Endothelial cell of umbilical vein (primary cell): ENCODE measurements around the gene EID3.
A peak's percentile ranks its signal among the peaks of the same experiment; 100 is the strongest.
"Not testable (repeated sequence)": the region's sequence is repeated elsewhere in the genome, so short reads cannot be mapped to it uniquely, and the experiment has no call there.

Experiments used
- EZH2 ChIP-seq: IDR thresholded peaks from 2 replicates; pipeline ENCODE4 v1.6.1; 2012; ENCODE audit warnings: borderline replicate concordance, low read depth, mild to moderate bottlenecking, moderate library complexity, low read length, inconsistent platforms; ENCODE audit not compliant: severe bottlenecking
- TF ChIP-seq, protein P1 (sequence below), 2 donors: IDR thresholded peaks; 1 replicate in 1 of 2; 2 replicates in 1 of 2; pipeline ENCODE4 v1.5.1; 2011; ENCODE audit warnings: low read length in 2 of 2, mild to moderate bottlenecking in 2 of 2, moderate library complexity in 2 of 2, control low read depth in 1 of 2, inconsistent platforms in 1 of 2, low read depth in 1 of 2; ENCODE audit not compliant: insufficient read depth in 1 of 2; ENCODE audit errors: extremely low read depth in 1 of 2

DNA sequence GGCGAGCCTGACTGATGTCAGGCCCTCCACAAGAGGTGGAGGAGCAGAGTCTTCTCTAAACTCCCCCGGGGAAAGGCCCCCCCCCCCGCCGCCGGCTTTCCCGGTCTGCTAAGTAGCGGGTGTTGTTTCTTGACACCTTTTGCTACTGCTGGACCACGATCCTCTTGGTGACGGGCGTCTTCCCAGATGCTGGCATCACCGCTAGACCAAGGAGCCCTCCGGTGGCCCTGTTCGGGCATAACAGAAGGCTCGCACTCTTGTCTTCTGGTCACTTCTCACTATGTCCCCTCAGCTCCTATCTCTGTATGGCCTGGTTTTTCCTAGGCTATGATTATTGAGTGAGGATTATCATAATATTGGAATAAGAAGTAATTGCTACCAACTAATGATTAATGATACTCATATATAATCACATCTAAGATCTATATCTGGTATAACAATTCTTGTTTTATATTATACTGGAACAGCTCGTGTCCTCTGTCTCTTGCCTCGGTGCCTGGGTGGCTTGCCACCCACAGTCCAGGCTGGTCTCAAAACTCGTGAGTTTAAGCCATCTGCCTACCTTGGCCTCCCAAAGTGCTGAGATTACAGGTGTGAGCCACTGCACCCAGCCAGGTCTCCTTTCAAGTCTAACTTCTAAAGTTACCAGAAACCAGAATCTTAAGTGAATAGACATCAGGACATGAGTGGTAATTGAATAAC is 9.2 kb upstream of the EID3 start:
- TF ChIP-seq, protein P1, sequence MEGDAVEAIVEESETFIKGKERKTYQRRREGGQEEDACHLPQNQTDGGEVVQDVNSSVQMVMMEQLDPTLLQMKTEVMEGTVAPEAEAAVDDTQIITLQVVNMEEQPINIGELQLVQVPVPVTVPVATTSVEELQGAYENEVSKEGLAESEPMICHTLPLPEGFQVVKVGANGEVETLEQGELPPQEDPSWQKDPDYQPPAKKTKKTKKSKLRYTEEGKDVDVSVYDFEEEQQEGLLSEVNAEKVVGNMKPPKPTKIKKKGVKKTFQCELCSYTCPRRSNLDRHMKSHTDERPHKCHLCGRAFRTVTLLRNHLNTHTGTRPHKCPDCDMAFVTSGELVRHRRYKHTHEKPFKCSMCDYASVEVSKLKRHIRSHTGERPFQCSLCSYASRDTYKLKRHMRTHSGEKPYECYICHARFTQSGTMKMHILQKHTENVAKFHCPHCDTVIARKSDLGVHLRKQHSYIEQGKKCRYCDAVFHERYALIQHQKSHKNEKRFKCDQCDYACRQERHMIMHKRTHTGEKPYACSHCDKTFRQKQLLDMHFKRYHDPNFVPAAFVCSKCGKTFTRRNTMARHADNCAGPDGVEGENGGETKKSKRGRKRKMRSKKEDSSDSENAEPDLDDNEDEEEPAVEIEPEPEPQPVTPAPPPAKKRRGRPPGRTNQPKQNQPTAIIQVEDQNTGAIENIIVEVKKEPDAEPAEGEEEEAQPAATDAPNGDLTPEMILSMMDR (IDR thresholded peaks at IDR 0.05; ENCODE audit: extremely low read depth in 1 of 2, insufficient read depth in 1 of 2, low read depth in 1 of 2, low read length in 2 of 2), result peak; percentile 7 to 38
- not testable (repeated sequence) for TF ChIP-seq EZH2
